NCI-H2029 (cell line): ENCODE measurements around the gene LRIG3.
"Not testable (repeated sequence)": the region's sequence is repeated elsewhere in the genome, so short reads cannot be mapped to it uniquely, and the experiment has no call there.

Experiments used
- DNase-seq: peaks from one replicate; lab custom pipeline; 2025; lab: John Stamatoyannopoulos, UW

Gene LRIG3

DNA sequence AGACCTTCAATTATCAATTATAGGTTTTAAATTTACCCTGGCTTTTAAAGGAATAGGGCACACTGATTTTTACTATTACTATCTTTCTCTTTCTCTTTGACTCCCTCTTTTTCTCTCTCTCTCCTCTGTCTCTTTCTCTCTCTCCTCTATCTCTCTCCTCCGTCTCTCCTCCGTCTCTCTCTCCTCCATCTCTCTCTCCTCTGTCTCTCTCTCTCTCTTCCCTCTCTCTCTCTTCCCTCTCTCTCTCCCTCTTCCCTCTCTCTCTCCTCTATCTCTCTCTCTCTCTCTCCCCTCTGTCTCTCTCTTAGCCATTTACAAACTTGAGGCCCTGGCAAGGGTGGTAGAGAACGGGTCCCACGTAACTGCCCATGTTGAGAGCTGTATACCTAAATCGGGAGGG is 62.3 kb downstream of the LRIG3 start:
- DNase-seq = no peak

DNA sequence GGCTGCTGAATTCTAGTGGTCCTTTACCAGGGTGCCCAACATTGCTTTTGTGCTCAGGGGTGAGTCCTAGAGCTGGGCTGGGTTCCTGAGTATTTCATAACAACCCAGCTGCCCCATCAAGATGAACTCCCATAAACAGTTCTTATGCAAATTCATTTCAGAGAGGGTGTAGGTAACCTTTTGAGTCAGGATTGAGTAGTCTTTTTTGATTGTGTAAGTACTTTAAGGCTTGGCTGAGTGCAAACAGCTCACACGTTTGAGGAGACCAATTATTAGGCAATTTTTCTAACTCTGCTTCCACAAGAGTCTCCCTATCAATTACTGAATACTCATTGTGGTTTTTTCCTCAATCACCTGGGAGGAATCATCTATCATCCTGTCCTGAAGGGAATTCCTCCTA is 63.1 kb downstream of the LRIG3 start:
- DNase-seq = not testable (repeated sequence)

DNA sequence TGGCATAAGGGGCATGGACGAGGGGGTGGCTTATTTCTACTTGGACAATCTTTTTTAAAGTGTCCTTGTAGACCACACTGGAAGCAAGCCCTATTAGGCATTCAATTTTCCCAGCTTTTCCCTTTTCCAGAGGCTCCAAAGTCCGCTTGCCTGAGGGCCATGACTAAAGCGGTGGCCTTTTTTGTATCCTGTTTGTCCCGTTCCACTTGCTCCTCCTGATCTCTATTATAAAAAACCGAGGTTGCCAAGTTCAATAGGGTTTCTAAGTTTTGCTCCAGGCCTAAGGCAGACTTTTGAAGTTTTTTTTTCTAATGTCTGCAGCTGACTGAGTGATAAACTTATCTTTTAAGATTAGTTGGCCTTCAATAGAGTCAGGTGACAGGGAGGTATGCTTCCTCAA is 64.7 kb downstream of the LRIG3 start:
- not testable (repeated sequence) for DNase-seq

DNA sequence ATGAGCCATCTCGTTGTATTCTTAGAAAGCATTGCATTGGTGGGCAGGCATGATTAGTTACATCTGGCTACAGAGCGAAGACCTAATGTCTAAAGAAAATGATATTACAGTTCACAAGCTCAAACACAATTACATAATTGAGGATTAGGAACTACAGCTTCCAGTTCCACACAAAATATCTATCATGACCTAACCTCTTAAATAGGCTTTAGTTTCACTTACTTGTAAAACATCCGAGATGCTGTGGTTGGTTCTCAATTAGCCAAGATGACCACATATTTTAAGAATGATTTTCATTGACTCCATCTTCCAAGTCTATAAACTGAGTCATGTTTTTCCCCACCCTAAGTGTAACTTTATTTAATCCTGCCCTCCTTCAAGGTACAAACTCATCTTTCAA is 69.5 kb downstream of the LRIG3 start:
- no peak for DNase-seq

- DNase-seq = no peak
Observed at GRCh38 chr12:58847901-58848600, 72.3 kb downstream of the LRIG3 start.

GRCh38 chr12:58844161-58844560 is 76.1 kb downstream of the LRIG3 start:
- DNase-seq = no peak

GRCh38 chr12:58841058-58841798 is 79.1 kb downstream of the LRIG3 start:
- no peak for DNase-seq

GRCh38 chr12:58833853-58834252 is 86.5 kb downstream of the LRIG3 start:
- DNase-seq = peak; percentile 59

DNA sequence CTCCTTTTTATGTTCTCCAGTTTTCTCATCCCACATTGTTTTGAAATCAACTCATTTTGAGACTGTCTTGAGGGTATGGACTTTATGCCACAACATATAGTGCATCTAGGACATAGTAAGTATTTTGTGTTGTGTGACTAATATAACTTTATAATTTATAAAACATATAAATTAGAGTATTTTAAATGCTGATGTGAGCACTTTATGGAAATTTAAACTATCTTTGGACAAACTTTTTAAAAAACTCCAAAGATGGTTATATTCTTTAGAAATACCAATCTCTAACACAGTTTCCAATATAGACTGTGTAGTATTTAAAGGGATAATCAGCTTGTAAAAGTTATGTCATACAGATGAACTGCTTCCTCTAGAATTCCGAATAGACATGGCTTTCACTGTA is 87.4 kb downstream of the LRIG3 start:
- no peak for DNase-seq
